Measurements from ENCODE around the gene SF3B4.

DNA sequence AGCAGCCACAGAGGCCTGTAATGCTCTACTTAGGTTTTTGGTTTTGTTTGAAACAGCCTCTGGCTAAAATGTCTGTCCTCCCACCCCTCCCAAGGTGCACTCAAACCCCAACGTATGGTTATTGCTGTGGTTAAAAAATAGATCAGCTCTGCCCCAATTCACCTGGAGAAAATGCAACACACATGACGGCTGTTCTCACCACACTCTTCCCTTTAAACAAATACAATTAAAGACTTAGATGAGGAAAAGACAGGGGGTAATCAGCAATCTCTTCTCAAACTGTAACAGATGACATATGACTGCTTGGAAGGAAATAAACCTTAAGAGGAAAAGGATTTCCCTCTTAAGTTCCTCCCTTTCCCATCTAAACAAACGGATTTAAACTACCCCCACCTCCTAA is 15.3 kb upstream of the SF3B4 start:
- TF ChIP-seq, protein P1, sequence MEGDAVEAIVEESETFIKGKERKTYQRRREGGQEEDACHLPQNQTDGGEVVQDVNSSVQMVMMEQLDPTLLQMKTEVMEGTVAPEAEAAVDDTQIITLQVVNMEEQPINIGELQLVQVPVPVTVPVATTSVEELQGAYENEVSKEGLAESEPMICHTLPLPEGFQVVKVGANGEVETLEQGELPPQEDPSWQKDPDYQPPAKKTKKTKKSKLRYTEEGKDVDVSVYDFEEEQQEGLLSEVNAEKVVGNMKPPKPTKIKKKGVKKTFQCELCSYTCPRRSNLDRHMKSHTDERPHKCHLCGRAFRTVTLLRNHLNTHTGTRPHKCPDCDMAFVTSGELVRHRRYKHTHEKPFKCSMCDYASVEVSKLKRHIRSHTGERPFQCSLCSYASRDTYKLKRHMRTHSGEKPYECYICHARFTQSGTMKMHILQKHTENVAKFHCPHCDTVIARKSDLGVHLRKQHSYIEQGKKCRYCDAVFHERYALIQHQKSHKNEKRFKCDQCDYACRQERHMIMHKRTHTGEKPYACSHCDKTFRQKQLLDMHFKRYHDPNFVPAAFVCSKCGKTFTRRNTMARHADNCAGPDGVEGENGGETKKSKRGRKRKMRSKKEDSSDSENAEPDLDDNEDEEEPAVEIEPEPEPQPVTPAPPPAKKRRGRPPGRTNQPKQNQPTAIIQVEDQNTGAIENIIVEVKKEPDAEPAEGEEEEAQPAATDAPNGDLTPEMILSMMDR (IDR thresholded peaks at IDR 0.05; ENCODE audit: low read depth, low read length, poor library complexity, severe bottlenecking), result no peak
- no peak for TF ChIP-seq EZH2phosphoT487 (IDR thresholded peaks at IDR 0.05; ENCODE audit: borderline replicate concordance, low read length)
